CD4-positive, alpha-beta memory T cell (primary cell): ENCODE results near the gene ADGRB2. TPM values are rescaled to one million over a fixed set of nuclear protein-coding genes. Genes with fewer than 3 reads are reported as not detected.
A peak's percentile ranks its signal among the peaks of the same experiment; 100 is the strongest.

ENCODE experiments used
- CTCF ChIA-PET: fragments of 350-600 bp; sonication (Branson Sonifier 250); formaldehyde crosslinking; loops from one replicate; lab custom pipeline; 2021; ENCODE audit warnings: inconsistent platforms; ENCODE audit not compliant: partially characterized antibody; lab: Charles Lee
- POLR2A ChIA-PET: fragments of 350-600 bp; sonication (Branson Sonifier 250); formaldehyde crosslinking; loops from one replicate; lab custom pipeline; 2021; ENCODE audit not compliant: partially characterized antibody; lab: Charles Lee
- DNase-seq, 5 donors: peaks; one replicate each; pipeline versions ENCODE4 v3.0.0 to v3.0.0-alpha.2; 2020 to 2022; ENCODE audit warnings: mixed read lengths in 1 of 5
- H3K27ac ChIP-seq: one replicate; pipeline ENCODE4 v1.7.0; 2013; ENCODE audit warnings: low read depth, low read length
- H3K27me3 ChIP-seq: 2 replicates; pipeline ENCODE4 v1.7.0; 2013; ENCODE audit warnings: mild to moderate bottlenecking, low read length, moderate library complexity; ENCODE audit not compliant: insufficient read depth
- H3K36me3 ChIP-seq: 2 replicates; pipeline ENCODE4 v1.7.0; 2013; ENCODE audit warnings: mild to moderate bottlenecking, low read length, moderate library complexity; ENCODE audit not compliant: insufficient read depth
- H3K4me1 ChIP-seq: 2 replicates; pipeline ENCODE4 v1.7.0; 2013; ENCODE audit warnings: mild to moderate bottlenecking, low read length, moderate library complexity; ENCODE audit not compliant: insufficient read depth
- H3K4me3 ChIP-seq, 2 donors: one replicate each; pipeline ENCODE4 v1.7.0; 2013; ENCODE audit warnings: low read length in 2 of 2, mild to moderate bottlenecking in 1 of 2
- H3K9me3 ChIP-seq, 2 donors: one replicate each; pipeline ENCODE4 v1.7.0; 2013; ENCODE audit warnings: low read length in 2 of 2, control low read depth in 1 of 2; ENCODE audit not compliant: control insufficient read depth in 1 of 2
- H3K27ac Mint-ChIP-seq, 7 donors: one replicate each; pipeline ENCODE4 v1.8.0; 2020 to 2021; ENCODE audit warnings: mixed read lengths in 7 of 7, mild to moderate bottlenecking in 6 of 7, inconsistent platforms in 3 of 7, moderate library complexity in 3 of 7
- H3K27me3 Mint-ChIP-seq, 2 donors: one replicate each; pipeline ENCODE4 v1.8.0; 2020 to 2021; ENCODE audit warnings: mixed read lengths in 2 of 2
- H3K36me3 Mint-ChIP-seq, 2 donors: one replicate each; pipeline ENCODE4 v1.8.0; 2020 to 2021; ENCODE audit warnings: mixed read lengths in 2 of 2, inconsistent platforms in 1 of 2, mild to moderate bottlenecking in 1 of 2
- H3K4me1 Mint-ChIP-seq, 4 donors: one replicate each; pipeline ENCODE4 v1.8.0; 2020 to 2021; ENCODE audit warnings: mixed read lengths in 4 of 4, mild to moderate bottlenecking in 1 of 4
- H3K4me3 Mint-ChIP-seq, 8 donors: one replicate each; pipeline ENCODE4 v1.8.0; 2020 to 2021; ENCODE audit warnings: mixed read lengths in 8 of 8, mild to moderate bottlenecking in 7 of 8, moderate library complexity in 6 of 8, inconsistent platforms in 3 of 8
- H3K9me3 Mint-ChIP-seq, 8 donors: one replicate each; pipeline ENCODE4 v1.8.0; 2020 to 2021; ENCODE audit warnings: mixed read lengths in 8 of 8, mild to moderate bottlenecking in 5 of 8, inconsistent platforms in 3 of 8, moderate library complexity in 1 of 8
- intact Hi-C: fragments of 100-400 bp; cut with micrococcal nuclease; formaldehyde crosslinking; loops from one replicate; pipeline ENCODE4 v1.15.1; 2023
- polyA plus RNA-seq, 2 donors: library from polyadenylated mRNA; unstranded; fragments of 300-500 nt; fragmentation: Illumina TruSeq; gene quantifications; one replicate each; pipeline ENCODE4 v1.2.3, GENCODE V29; 2021
- total RNA-seq, 2 experiments: library from RNA; stranded (reverse); gene quantifications; one replicate each; pipeline ENCODE4 v1.2.3, GENCODE V29; 2021

The ADGRB2 gene
- total and polyA plus RNA-seq, 4 experiments from 2014 or later, result 0.55 to 2.0 (median 1.5) TPM; not detected in 1

DNA sequence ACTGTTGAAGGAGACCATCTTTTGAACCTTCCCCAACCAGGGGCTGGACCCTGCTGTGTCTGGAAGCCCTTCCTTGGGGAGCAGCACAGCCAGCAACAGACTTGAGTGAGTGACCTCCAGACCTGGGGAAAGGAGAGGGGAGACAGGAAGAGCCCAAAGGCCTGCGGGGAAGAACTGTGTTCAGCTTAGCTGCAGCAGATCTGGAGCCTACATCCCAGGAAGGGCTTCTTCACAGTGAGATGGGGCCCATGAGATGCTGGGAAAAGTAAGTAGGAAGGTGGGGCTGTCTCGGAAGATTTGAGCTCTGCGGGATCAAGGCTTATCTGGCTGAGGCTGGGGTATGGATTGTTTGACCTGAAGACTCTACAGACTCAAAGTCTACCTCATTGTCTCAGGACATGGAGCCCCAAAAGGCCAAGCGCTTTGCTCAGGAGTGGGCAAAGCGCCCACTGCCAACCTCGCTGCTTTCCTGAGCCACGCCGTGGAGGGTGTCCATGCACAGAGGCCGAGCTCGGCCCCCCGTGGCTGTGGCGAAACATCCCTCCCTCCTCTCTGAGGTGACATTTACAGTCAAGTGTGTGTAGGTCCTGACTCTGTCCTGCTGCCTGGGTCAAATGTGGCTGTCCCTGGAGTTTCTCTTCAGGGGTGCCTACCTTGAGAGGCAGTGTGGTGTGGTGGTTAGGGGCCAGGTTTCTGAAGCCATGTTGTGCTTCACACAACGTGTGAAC lies 27.2 kb upstream of the ADGRB2 start:
- Histone ChIP-seq H3K27ac (no peak overlapping the region), H3K36me3 (no peaks in the 10 kb centered on the region), H3K9me3 (no peaks in the 10 kb centered on the region), H3K4me1 (peaks cover 9% of the 10 kb centered on the region), H3K4me3 (no peak overlapping the region), H3K27me3 (no peaks in the 10 kb centered on the region)
- Mint-ChIP-seq H3K27ac (peak overlapping the region in 1 of 7 donors; percentile 45), H3K27me3 (no peaks in the 10 kb centered on the region), H3K9me3 (no peaks in the 10 kb centered on the region), H3K4me3 (no peak overlapping the region), H3K36me3 (peaks cover 0 to 2% of the 10 kb centered on the region in 2 donors), H3K4me1 (peaks cover 5 to 19% (median 10%) of the 10 kb centered on the region in 4 donors)
- POLR2A ChIA-PET, result no interaction called here
- CTCF ChIA-PET, result interaction anchor here (1.2 to 6.4 kb wide), 8 partner anchors 25 to 272 kb away, joined by 3 to 126 read pairs (median 19); partner anchors contain the start of gene ADGRB2
- intact Hi-C loops, result no loop called here
- no peak for DNase-seq

DNA sequence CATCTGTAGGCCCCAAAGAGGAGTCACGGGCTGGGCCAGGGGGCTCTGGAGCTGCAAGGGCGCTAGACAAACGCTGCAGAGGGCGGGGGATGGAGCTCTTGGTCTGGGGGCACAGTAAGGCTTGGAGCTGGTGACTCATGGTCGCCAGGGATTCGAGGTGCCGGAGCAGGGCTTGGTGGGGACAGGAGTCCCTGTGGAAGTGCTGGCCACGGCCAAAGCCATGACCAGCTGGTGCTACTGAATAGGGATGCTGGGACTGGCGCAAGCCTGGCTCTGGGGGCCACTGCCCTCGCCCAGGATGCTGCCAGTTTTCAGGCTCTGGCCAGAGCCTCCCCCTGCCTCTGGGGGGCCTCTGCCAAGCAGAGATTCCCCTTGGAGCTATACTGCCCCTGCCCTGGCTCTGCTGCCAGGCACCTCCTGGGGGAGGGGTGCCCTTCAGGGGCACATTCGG lies 26.5 kb upstream of the ADGRB2 start:
- intact Hi-C loops, result no loop called here
- Histone ChIP-seq H3K4me3 (no peak overlapping the region), H3K27ac (no peak overlapping the region), H3K27me3 (no peaks in the 10 kb centered on the region), H3K9me3 (no peaks in the 10 kb centered on the region), H3K4me1 (peaks cover 9% of the 10 kb centered on the region), H3K36me3 (no peaks in the 10 kb centered on the region)
- Mint-ChIP-seq H3K4me1 (peaks cover 5 to 19% (median 10%) of the 10 kb centered on the region in 4 donors), H3K27me3 (no peaks in the 10 kb centered on the region), H3K36me3 (peaks cover 0 to 2% of the 10 kb centered on the region in 2 donors), H3K27ac (peak overlapping the region in 1 of 7 donors; percentile 62), H3K9me3 (no peaks in the 10 kb centered on the region), H3K4me3 (no peak overlapping the region)
- DNase-seq, result no peak
- ChIA-PET CTCF (interaction anchor here (0.9 to 6.4 kb wide), 11 partner anchors 22 to 272 kb away, joined by 3 to 126 read pairs (median 14); partner anchors contain the start of gene ADGRB2), POLR2A (no interaction called here)

DNA sequence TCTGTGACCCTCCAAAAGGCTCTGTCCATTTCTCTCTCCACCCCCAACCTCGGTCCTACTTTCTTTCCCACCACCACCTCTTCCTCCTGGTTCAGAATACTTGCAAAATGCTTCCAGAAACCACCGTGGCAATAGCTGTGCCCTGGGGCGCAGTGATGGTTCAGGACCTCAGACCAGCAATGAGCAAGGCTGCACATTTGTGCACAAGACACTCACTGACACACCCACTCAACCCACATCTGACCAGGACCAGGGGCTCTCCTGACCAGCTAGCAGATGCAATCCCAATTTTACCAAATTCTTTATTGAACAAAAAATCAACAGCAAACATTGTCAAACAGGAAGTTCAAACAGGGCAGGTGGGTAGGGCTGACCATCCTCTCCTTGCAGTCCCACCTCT lies 26.0 kb upstream of the ADGRB2 start:
- CTCF ChIA-PET, result interaction anchor here (0.7 to 6.4 kb wide), 21 partner anchors 10 to 273 kb away, joined by 3 to 126 read pairs (median 7); partner anchors contain the start of genes ADGRB2 and PEF1
- Histone ChIP-seq H3K4me3 (no peak overlapping the region), H3K27me3 (no peaks in the 10 kb centered on the region), H3K9me3 (no peaks in the 10 kb centered on the region), H3K4me1 (peaks cover 9% of the 10 kb centered on the region), H3K36me3 (no peaks in the 10 kb centered on the region), H3K27ac (no peak overlapping the region)
- intact Hi-C loops, result no loop called here
- H3K4me3 Mint-ChIP-seq, result peak overlapping the region in 4 of 8 donors; percentile 27 to 79 (median 44)
- H3K36me3 Mint-ChIP-seq, result peaks cover 0 to 2% of the 10 kb centered on the region in 2 donors
- H3K4me1 Mint-ChIP-seq, result peaks cover 5 to 19% (median 10%) of the 10 kb centered on the region in 4 donors
- no peaks in the 10 kb centered on the region for H3K9me3 Mint-ChIP-seq
- no peaks in the 10 kb centered on the region for H3K27me3 Mint-ChIP-seq
- POLR2A ChIA-PET, result interaction anchor here (2.5 kb wide), 1 partner anchor 146 kb away, joined by 14 read pairs; the partner anchor contains the start of gene PEF1
- H3K27ac Mint-ChIP-seq, result peak overlapping the region in 5 of 7 donors; percentile 52 to 90 (median 66)
- no peak for DNase-seq

DNA sequence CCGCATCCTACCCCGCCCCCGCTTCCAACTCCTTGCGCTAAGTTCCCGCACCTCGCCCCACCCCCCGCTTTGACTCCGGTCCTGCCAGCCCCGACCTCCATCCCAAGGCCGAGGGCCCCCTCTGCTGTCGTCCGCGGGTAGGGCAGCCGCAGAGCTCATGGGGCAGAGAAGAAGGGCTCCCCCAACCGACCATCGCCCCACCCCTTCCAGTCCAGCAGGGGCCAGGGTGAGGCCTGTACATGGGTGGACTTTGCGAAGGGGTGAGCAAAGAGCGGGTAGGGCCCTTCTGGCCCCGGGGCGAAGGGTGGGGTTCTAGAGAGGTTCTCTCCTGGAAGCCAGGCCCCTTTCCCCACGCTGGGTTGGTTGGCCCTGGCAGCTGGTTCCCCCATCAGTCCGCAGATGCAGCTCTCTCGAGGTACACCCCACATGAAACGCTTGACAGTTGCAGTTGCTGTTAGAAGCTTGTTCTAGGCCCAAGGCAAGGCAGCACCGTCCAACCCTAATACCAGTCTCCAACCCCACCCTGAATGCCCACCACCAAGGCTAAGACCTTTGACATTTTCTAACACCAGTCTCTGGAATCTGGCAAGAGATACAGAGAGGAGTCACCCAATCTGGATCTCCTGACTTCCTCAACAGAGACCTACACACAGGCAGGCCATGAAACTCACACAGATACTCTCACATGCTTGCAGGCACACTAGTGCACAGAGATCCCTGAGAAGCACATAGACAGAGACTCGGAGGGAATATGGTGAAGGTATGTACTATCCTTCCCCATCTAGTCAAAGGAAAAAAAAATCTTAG lies 25.3 kb upstream of the ADGRB2 start:
- H3K27me3 Mint-ChIP-seq, result no peaks in the 10 kb centered on the region
- peak overlapping the region in 6 of 7 donors; percentile 59 to 99 (median 92) for H3K27ac Mint-ChIP-seq
- no peaks in the 10 kb centered on the region for H3K27me3 ChIP-seq
- H3K36me3 ChIP-seq, result no peaks in the 10 kb centered on the region
- ChIA-PET CTCF (interaction anchor here (0.6 to 6.4 kb wide), 48 partner anchors 9 to 395 kb away, joined by 3 to 126 read pairs (median 4); partner anchors contain the start of genes ADGRB2, PEF1 and SPOCD1), POLR2A (interaction anchor here (0.6 to 2.5 kb wide), 16 partner anchors 10 to 283 kb away, joined by 3 to 32 read pairs (median 5); partner anchors contain the start of genes ADGRB2, KHDRBS1, PEF1 and PTP4A2)
- H3K4me3 Mint-ChIP-seq, result peak overlapping the region; percentile 89 to 96 (median 94)
- intact Hi-C loops, result loop anchor here (1.0 to 5.0 kb wide), 7 partner anchors 27 to 395 kb away; partner anchors contain the start of gene PEF1
- H3K4me1 Mint-ChIP-seq, result peaks cover 5 to 19% (median 10%) of the 10 kb centered on the region in 4 donors
- H3K4me1 ChIP-seq, result peaks cover 9% of the 10 kb centered on the region
- peaks cover 0 to 2% of the 10 kb centered on the region in 2 donors for H3K36me3 Mint-ChIP-seq
- peak; percentile 87 to 92 (median 90) for DNase-seq
- H3K4me3 ChIP-seq, result peak overlapping the region in 1 of 2 donors; percentile 78
- H3K9me3 Mint-ChIP-seq, result no peaks in the 10 kb centered on the region
- peak overlapping the region; percentile 71 for H3K27ac ChIP-seq
- H3K9me3 ChIP-seq, result no peaks in the 10 kb centered on the region

DNA sequence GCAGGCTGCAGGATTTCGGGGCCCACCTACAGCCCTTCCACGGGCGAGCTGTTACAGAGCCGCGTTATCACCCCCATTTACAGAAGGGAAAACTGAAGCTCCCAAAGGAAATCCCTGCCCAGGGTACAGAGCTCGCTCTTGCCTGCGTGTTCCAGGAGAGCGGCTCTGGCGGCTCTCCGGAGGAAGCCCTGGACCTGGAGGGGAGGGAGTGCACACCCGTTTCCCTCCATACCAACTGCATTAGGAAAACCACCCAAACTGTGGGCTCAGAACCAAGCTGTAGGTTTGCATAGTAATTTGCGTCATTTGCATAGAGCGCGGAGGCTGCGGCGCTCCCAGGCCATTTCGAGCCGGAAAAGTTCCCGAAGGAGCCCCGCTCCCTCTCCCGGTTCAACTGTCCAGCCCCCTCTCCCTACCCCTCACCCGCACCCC lies 24.7 kb upstream of the ADGRB2 start:
- H3K36me3 Mint-ChIP-seq, result peaks cover 0 to 2% of the 10 kb centered on the region in 2 donors
- peaks cover 5 to 19% (median 10%) of the 10 kb centered on the region in 4 donors for H3K4me1 Mint-ChIP-seq
- Histone ChIP-seq H3K4me1 (peaks cover 9% of the 10 kb centered on the region), H3K4me3 (peak overlapping the region; percentile 78 to 85), H3K36me3 (no peaks in the 10 kb centered on the region), H3K27ac (peak overlapping the region; percentile 71), H3K9me3 (no peaks in the 10 kb centered on the region), H3K27me3 (no peaks in the 10 kb centered on the region)
- no peaks in the 10 kb centered on the region for H3K9me3 Mint-ChIP-seq
- peak overlapping the region; percentile 89 to 96 (median 94) for H3K4me3 Mint-ChIP-seq
- POLR2A ChIA-PET, result interaction anchor here (0.8 to 2.5 kb wide), 16 partner anchors 9 to 284 kb away, joined by 3 to 32 read pairs (median 5); partner anchors contain the start of genes ADGRB2, KHDRBS1, PEF1 and PTP4A2
- peak in 1 of 5 donors; percentile 56 for DNase-seq
- CTCF ChIA-PET, result interaction anchor here (1.0 to 6.4 kb wide), 44 partner anchors 9 to 395 kb away, joined by 3 to 126 read pairs (median 5); partner anchors contain the start of genes ADGRB2, PEF1 and SPOCD1
- no peaks in the 10 kb centered on the region for H3K27me3 Mint-ChIP-seq
- intact Hi-C loops, result loop anchor here (1.0 to 5.0 kb wide), 8 partner anchors 24 to 395 kb away; partner anchors contain the start of gene PEF1
- H3K27ac Mint-ChIP-seq, result peak overlapping the region; percentile 90 to 99 (median 97)

DNA sequence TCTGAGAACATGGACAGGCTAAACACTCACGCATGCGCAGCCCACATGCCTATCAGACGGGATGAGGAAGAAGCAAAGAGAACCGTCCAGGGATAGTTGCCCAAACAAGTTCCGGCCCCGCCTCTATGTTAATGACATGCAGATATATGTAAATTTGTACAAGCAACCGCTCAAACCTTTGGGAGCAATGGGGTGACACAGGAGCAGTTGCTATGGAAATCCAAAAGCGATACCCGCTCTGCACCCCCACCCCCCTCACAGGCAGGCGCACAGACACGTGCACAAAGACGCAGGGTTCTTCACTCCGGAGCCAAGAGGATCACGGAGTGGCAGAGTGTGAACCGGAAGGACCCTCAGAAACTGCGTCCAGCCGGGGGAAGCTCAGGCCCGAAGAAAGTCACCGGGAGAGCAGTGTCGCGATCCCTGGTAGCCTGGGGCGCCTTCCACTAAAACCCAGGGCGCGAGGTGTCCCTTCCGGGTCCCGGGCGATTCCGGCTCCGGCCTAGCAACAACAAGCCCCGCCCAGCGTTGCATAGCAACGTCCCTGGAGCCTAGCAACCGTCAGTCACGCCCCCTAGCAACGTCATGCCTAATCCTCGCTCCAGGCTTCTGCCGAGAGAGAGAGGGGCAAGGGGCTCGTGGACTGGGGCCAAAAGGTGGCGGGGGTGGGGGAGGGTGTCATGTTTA lies 24.1 kb upstream of the ADGRB2 start:
- ChIA-PET POLR2A (interaction anchor here (0.7 to 2.5 kb wide), 15 partner anchors 24 to 463 kb away, joined by 3 to 32 read pairs (median 4); partner anchors contain the start of genes ADGRB2, KHDRBS1, LCK and PEF1), CTCF (interaction anchor here (1.0 to 6.4 kb wide), 33 partner anchors 9 to 394 kb away, joined by 3 to 126 read pairs (median 7); partner anchors contain the start of genes ADGRB2, PEF1 and SPOCD1)
- H3K4me3 ChIP-seq, result peak overlapping the region; percentile 78 to 85
- intact Hi-C loops, result loop anchor here (1.0 to 5.0 kb wide), 2 partner anchors 23 to 241 kb away; no protein-coding TSS in a partner anchor
- no peaks in the 10 kb centered on the region for H3K36me3 ChIP-seq
- no peaks in the 10 kb centered on the region for H3K9me3 Mint-ChIP-seq
- H3K36me3 Mint-ChIP-seq, result peaks cover 0 to 2% of the 10 kb centered on the region in 2 donors
- peak overlapping the region; percentile 71 for H3K27ac ChIP-seq
- peak; percentile 86 to 88 (median 87) for DNase-seq
- H3K9me3 ChIP-seq, result no peaks in the 10 kb centered on the region
- no peaks in the 10 kb centered on the region for H3K27me3 Mint-ChIP-seq
- H3K27ac Mint-ChIP-seq, result peak overlapping the region; percentile 90 to 99 (median 97)
- peak overlapping the region; percentile 89 to 96 (median 94) for H3K4me3 Mint-ChIP-seq
- peaks cover 5 to 19% (median 10%) of the 10 kb centered on the region in 4 donors for H3K4me1 Mint-ChIP-seq
- H3K4me1 ChIP-seq, result peaks cover 9% of the 10 kb centered on the region
- no peaks in the 10 kb centered on the region for H3K27me3 ChIP-seq
